SK-N-MC (cell line): ENCODE data around the gene SCN7A.

Source experiments
- EZH2 ChIP-seq: fragments of 200-600 bp; sonication (generic); IDR thresholded peaks from one replicate; pipeline ENCODE4 v1.6.1; 2017; ENCODE audit warnings: antibody characterized with exemption
- POLR2AphosphoS5 ChIP-seq: IDR thresholded peaks from 2 replicates; pipeline ENCODE4 v1.6.1; 2012; ENCODE audit warnings: mild to moderate bottlenecking, low read depth, low read length, borderline replicate concordance

GRCh38 chr2:166375736-166376487 lies 118.1 kb downstream of the SCN7A start, which contains the start of gene SCN9A:
- TF ChIP-seq POLR2AphosphoS5 (peak; percentile 26; the same call in 1 of the 2 replicates), EZH2 (no peak)
